ENCODE data around the gene IL19.

GRCh38 chr1:206736878-206737728, 33.5 kb upstream of the IL19 start:
- TF ChIP-seq CTCF (IDR thresholded peaks at IDR 0.05) (no peak), POLR2A (IDR thresholded peaks at IDR 0.05; ENCODE audit: low read depth) (no peak), POLR2AphosphoS5 (IDR thresholded peaks at IDR 0.05) (no peak)

Data from esophagus muscularis mucosa (tissue), 3 donors.